Measurements from ENCODE around the gene FGR. TPM values are rescaled to one million over a fixed set of nuclear protein-coding genes. Genes with fewer than 3 reads are reported as not detected.

Gene FGR
- total and polyA plus RNA-seq, 2 experiments from 2014 or later, result not detected

- in situ Hi-C loops (cut with MboI), result no loop called here
Observed at GRCh38 chr1:27577504-27578188, 57.3 kb downstream of the FGR start.

GRCh38 chr1:27576806-27577227, 58.2 kb downstream of the FGR start:
- no peaks in the 10 kb centered on the region for H3K27me3 ChIP-seq (replicated peaks; ENCODE audit: insufficient read depth)
- H3K27ac ChIP-seq, result no peak overlapping the region
- in situ Hi-C loops (cut with MboI), result no loop called here
- no peaks in the 10 kb centered on the region for H3K9me3 ChIP-seq (ENCODE audit: low read depth)
- peaks cover 16% of the 10 kb centered on the region for H3F3A ChIP-seq (ENCODE audit: insufficient read depth)
- 44 to 50% methylated on average over 7 of the region's 7 CpGs for WGBS, 2 experiments (ENCODE audit: low coverage in 1 of 2, low lambda C conversion rate in 2 of 2, missing lambda C conversion rate in 2 of 2)
- H2AFZ ChIP-seq, result no peak overlapping the region
- H3K4me1 ChIP-seq (ENCODE audit: insufficient read depth), result peaks cover 50% of the 10 kb centered on the region
- no peak overlapping the region for H3K9ac ChIP-seq
- H3K4me3 ChIP-seq, result no peak overlapping the region
- TF ChIP-seq EZH2phosphoT487 (IDR thresholded peaks at IDR 0.05; ENCODE audit: insufficient read depth, low read depth), result no peak
- no peak for TF ChIP-seq EZH2 (IDR thresholded peaks at IDR 0.05; ENCODE audit: insufficient read depth, poor library complexity, severe bottlenecking)
- H3K4me2 ChIP-seq (ENCODE audit: unreplicated experiment), result no peak overlapping the region
- no peaks in the 10 kb centered on the region for H3K36me3 ChIP-seq (ENCODE audit: low read depth)
- peaks cover 93% of the 10 kb centered on the region for H3K79me2 ChIP-seq (ENCODE audit: insufficient read depth)
- H3K9me2 ChIP-seq (ENCODE audit: insufficient read depth), result no peaks in the 10 kb centered on the region
- no peaks in the 10 kb centered on the region for H4K20me1 ChIP-seq (ENCODE audit: insufficient read depth)
- no peak for DNase-seq

More at GRCh38 chr1:27577504-27578188, 57.3 kb downstream of the FGR start:
- WGBS, 2 experiments (ENCODE audit: low coverage in 1 of 2, low lambda C conversion rate in 2 of 2, missing lambda C conversion rate in 2 of 2), result 47 to 54% methylated on average over 4 of the region's 4 CpGs
- H3F3A ChIP-seq (ENCODE audit: insufficient read depth), result peaks cover 16% of the 10 kb centered on the region
- no peak for DNase-seq
- peaks cover 51% of the 10 kb centered on the region for H3K4me1 ChIP-seq (ENCODE audit: insufficient read depth)
- no peaks in the 10 kb centered on the region for H3K36me3 ChIP-seq (ENCODE audit: low read depth)
- no peak overlapping the region for H3K9ac ChIP-seq
- H3K27me3 ChIP-seq (replicated peaks; ENCODE audit: insufficient read depth), result no peaks in the 10 kb centered on the region
- no peak overlapping the region for H3K4me3 ChIP-seq
- no peak overlapping the region for H3K4me2 ChIP-seq (ENCODE audit: unreplicated experiment)
- TF ChIP-seq EZH2 (IDR thresholded peaks at IDR 0.05; ENCODE audit: insufficient read depth, poor library complexity, severe bottlenecking) (no peak), EZH2phosphoT487 (IDR thresholded peaks at IDR 0.05; ENCODE audit: insufficient read depth, low read depth) (no peak)
- no peaks in the 10 kb centered on the region for H3K9me2 ChIP-seq (ENCODE audit: insufficient read depth)
- H3K27ac ChIP-seq, result no peak overlapping the region
- H3K79me2 ChIP-seq (ENCODE audit: insufficient read depth), result peaks cover 93% of the 10 kb centered on the region
- peaks cover 8% of the 10 kb centered on the region; the same call in 1 of the 2 replicates for H4K20me1 ChIP-seq (ENCODE audit: insufficient read depth)
- H3K9me3 ChIP-seq (ENCODE audit: low read depth), result no peaks in the 10 kb centered on the region
- H2AFZ ChIP-seq, result no peak overlapping the region

GRCh38 chr1:27575840-27576331, 59.1 kb downstream of the FGR start:
- in situ Hi-C loops (cut with MboI), result no loop called here
- Histone ChIP-seq H2AFZ (no peak overlapping the region), H3F3A (ENCODE audit: insufficient read depth) (peaks cover 16% of the 10 kb centered on the region), H3K79me2 (ENCODE audit: insufficient read depth) (peaks cover 93% of the 10 kb centered on the region), H3K4me2 (ENCODE audit: unreplicated experiment) (peak overlapping the region; percentile 75), H4K20me1 (ENCODE audit: insufficient read depth) (no peaks in the 10 kb centered on the region), H3K27ac (peak overlapping the region; percentile 63), H3K36me3 (ENCODE audit: low read depth) (no peaks in the 10 kb centered on the region), H3K9me2 (ENCODE audit: insufficient read depth) (no peaks in the 10 kb centered on the region), H3K9me3 (ENCODE audit: low read depth) (no peaks in the 10 kb centered on the region), H3K9ac (peak overlapping the region; percentile 65), H3K4me1 (ENCODE audit: insufficient read depth) (peaks cover 46% of the 10 kb centered on the region), H3K4me3 (peak overlapping the region; percentile 63), H3K27me3 (replicated peaks; ENCODE audit: insufficient read depth) (no peaks in the 10 kb centered on the region)
- 13 to 19% methylated on average over 21 to 37 of the region's 44 CpGs for WGBS, 2 experiments (ENCODE audit: low coverage in 1 of 2, low lambda C conversion rate in 2 of 2, missing lambda C conversion rate in 2 of 2)
- DNase-seq, result peak; percentile 63
- no peak for TF ChIP-seq EZH2 (IDR thresholded peaks at IDR 0.05; ENCODE audit: insufficient read depth, poor library complexity, severe bottlenecking)
- no peak for TF ChIP-seq EZH2phosphoT487 (IDR thresholded peaks at IDR 0.05; ENCODE audit: insufficient read depth, low read depth)

GRCh38 chr1:27574871-27575831, 59.8 kb downstream of the FGR start:
- in situ Hi-C loops (cut with MboI), result no loop called here

More at GRCh38 chr1:27574871-27575831, 59.8 kb downstream of the FGR start:
- 5% methylated on average over 32 to 80 of the region's 83 CpGs for WGBS, 2 experiments (ENCODE audit: low coverage in 1 of 2, low lambda C conversion rate in 2 of 2, missing lambda C conversion rate in 2 of 2)
- Histone ChIP-seq H3K27me3 (replicated peaks; ENCODE audit: insufficient read depth) (no peaks in the 10 kb centered on the region), H2AFZ (peak overlapping the region; percentile 2; the same call in 1 of the 2 replicates), H3K4me3 (peak overlapping the region; percentile 63), H3K4me1 (ENCODE audit: insufficient read depth) (peaks cover 46% of the 10 kb centered on the region), H3K4me2 (ENCODE audit: unreplicated experiment) (peak overlapping the region; percentile 70), H3K9me2 (ENCODE audit: insufficient read depth) (no peaks in the 10 kb centered on the region), H3K9me3 (ENCODE audit: low read depth) (no peaks in the 10 kb centered on the region), H4K20me1 (ENCODE audit: insufficient read depth) (no peaks in the 10 kb centered on the region), H3K9ac (peak overlapping the region; percentile 65), H3F3A (ENCODE audit: insufficient read depth) (peaks cover 16% of the 10 kb centered on the region), H3K27ac (peak overlapping the region; percentile 63), H3K79me2 (ENCODE audit: insufficient read depth) (peaks cover 93% of the 10 kb centered on the region), H3K36me3 (ENCODE audit: low read depth) (no peaks in the 10 kb centered on the region)
- TF ChIP-seq EZH2 (IDR thresholded peaks at IDR 0.05; ENCODE audit: insufficient read depth, poor library complexity, severe bottlenecking) (no peak), EZH2phosphoT487 (IDR thresholded peaks at IDR 0.05; ENCODE audit: insufficient read depth, low read depth) (no peak)
- peak; percentile 94 for DNase-seq

Data from GM23248 (cell line).